Stimulated activated CD8-positive, alpha-beta memory T cell treated with anti-CD3 and anti-CD28 coated beads, Interleukin-7, amount 100 ng/mL, for 48 hours (primary cell): ENCODE data around the gene ST8SIA2.
"Not testable (repeated sequence)": the region's sequence is repeated elsewhere in the genome, so short reads cannot be mapped to it uniquely, and the experiment has no call there.

Experiments
- DNase-seq, 2 donors: peaks; one replicate each; pipeline ENCODE4 v3.0.0-alpha.2; 2020; ENCODE audit warnings: low read depth in 1 of 2; ENCODE audit errors: extremely low read depth in 1 of 2

ST8SIA2 gene

DNA sequence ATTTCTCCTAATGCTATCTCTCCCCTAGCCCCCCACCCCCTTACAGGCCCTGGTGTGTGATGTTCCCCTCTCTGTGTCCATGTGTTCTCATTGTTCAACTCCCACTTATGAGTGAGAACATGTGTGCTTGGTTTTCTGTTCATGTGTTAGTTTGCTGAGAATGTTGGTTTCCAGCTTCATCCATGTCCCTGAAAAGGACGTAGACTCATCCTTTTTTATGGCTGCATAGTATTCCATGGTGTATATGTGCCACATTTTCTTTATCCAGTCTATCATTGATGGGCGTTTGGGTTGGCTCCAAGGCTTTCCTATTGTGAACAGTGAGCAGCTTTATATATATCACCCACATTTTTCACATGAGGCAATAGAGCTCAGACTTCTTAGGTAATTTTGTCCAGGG lies 86.0 kb downstream of the ST8SIA2 start:
- not testable (repeated sequence) for DNase-seq

DNA sequence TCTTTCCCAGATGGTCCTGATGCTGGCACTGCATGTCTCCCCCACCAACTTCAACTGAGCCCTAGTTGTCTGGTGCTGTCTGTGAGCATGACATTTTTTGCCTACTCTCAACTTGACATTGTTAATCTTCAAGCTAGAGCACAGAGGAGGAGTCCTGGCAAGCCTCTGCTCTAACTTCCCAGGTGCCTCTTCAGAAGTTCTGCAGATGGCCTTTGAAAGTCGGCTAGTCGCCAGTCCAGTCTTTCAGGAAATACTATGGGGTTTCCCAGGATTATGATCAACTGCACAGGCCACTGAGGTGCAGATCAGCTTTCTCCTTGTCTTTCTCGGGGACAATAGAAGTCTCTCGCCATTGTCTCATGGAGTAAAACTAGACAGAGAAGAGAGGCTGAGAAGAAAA lies 86.7 kb downstream of the ST8SIA2 start:
- no peak for DNase-seq

- no peak for DNase-seq
Observed at GRCh38 chr15:92485441-92485840, 91.8 kb downstream of the ST8SIA2 start.

DNA sequence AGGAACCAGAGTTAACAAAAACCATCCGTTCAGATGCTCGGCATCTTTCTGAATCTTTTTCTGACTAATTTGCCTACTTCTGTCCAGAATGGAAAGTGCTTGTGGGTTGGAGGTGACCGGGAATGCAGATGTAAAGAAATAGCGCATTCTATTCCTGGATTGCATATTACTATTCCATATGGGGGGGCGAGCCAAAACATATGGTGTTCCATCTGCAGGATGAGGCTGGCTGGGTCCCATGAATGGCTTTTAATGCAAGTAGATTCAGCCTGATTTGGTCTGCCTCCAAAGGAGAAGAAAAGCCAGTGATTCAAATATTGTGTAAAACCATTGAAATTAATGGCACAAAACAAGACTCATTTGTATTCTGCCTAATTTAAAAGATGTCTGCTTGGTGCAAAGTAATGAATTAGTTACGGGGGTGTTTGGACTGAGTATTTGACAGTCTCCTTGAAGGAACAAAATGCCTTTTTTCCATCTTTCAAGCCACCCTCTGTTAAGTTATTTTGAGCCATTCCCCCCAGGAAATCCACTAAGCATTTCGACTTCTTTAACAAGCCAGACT lies 99.0 kb downstream of the ST8SIA2 start:
- no peak for DNase-seq

DNA sequence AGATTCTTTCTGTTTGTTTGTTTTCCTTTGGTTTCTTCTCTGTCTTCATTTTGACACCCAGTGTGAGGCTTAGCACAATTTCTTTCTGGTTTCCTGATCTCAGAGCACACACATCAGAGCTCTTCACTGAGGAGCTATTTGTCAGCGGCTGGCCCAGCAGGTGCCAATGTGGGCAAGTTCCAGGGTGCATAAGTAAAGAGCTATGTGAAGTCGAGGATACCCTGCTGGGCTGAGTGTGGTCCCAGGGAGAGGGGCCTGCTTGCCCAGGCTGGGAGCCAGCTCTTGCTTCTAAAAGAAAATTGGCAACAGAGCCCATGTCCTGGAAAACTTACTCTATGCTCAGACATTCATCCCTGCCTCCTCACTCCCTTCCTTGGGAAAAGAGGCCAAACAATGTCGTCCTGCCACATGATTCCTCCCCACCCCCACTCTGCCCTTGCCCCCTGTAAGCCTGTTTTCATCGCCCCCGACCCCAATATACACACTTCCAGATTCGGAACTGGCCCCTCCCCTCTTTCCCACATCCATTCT lies 101.2 kb downstream of the ST8SIA2 start:
- DNase-seq = no peak

DNA sequence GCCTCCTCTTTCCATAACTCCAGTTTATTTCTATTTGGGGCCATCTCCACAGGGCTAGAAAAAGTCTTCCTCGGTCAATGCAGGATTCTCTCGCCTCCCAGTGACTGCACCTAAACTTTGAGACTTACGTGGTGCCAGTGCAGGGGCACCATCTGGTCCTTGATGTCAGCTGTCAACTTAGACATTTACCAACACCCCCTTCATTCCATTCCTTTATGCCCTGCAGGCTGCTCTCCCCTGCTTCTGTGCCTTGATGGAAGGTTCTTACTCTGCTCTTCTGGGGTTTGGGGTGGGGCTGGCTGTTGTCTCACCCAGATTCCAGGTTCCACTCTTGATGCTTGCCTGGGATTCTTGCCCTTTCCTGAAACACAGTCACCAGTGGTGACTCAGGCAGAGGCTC lies 101.8 kb downstream of the ST8SIA2 start:
- no peak for DNase-seq

DNA sequence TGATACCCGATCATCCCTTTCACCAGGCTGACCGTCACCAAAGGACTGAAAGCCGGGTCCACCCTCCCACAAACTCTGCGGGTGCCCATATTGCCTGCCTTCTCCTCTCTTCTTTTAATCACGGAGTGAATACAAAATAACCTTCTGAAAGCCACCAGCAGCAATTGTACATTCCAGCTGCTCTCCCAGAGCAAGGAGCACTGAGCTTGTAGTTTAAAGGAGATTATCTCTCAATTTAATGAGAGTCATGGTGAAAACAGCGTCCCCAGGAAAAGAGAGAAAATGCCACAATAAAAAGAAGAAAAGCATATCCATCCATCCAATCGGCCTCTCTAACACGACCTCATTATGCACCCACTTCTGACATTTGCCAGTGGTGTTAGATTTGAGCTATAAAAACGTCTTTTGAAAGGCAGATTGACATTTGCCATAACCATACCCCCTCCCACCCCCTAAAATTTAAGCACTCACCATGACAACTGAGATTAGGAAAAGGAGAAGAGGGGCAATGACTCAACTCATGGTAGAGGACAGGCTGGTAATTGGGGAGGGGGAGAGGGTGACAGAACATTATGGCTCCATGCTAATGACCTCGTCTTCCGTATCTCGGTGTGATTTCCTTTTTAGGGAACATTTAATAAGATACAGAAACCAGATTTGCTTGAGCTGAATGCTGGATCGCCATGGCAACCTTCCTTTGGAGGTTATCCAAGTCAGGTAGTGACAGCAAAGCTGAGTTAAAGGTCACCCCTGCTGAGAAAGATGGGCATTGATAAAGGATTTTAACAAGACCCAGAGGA lies 106.2 kb downstream of the ST8SIA2 start:
- no peak for DNase-seq

- no peak for DNase-seq
Observed at GRCh38 chr15:92502336-92502735, 108.7 kb downstream of the ST8SIA2 start.

DNA sequence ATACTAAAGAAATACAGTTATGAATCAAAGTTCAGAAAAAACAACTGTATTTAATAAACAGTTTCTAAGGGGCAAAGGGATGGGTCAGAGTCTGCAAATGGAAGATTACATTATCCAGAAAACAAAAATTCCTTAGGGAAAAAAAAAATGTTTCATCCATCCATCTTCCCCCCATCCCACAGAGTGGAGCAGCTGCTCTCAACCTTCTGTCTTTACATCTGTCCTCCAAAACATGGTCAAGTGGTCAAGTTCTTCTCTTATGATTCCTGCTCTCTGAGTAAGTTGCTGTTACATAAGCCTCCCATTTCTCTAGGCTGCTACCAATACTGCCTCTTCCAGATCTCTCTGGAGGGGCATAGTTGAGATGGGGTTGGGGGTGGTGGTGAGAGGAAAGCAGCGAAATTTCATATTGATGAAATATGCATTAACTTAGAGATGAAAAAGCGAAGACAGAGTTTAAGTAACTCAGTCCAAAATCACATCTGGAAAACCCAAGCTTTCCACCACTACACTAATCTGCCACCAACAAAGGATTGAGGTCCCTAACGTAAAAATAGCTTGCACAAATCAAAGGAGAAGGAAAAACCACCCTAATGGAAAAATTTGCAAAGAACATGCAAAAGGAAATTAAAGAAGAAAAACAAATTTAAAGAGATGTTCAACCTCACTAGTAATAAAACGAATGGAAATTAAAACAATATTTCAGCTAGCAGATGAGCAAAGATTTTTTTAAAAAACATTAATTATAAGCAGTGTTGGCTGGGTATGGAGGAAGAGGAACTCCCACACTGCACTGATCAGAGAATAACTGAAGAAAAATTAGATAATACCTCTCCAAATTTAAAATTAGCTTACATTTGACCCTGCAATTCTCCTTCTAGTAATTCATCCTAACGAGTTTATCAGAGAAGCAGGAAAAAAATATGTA lies 109.5 kb downstream of the ST8SIA2 start:
- DNase-seq = no peak

DNA sequence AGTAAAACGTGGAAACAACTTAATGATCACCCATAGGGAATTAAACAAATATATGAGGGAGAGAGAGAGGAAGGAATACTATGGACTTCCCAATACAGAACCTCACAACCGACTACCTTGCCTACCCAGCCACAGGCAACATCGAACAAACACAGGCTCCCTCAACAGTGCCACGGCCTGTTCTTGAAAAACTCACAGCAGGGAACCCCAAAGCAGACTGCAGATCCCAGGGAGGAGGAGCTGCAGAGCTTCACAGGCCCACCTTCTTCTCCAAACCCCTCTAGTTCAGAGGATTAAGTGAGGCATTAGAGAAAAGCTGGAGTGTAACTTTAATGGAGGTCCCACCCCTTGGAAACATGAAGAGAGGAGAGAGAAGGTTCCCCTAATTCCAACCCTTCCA lies 110.2 kb downstream of the ST8SIA2 start:
- DNase-seq = no peak

DNA sequence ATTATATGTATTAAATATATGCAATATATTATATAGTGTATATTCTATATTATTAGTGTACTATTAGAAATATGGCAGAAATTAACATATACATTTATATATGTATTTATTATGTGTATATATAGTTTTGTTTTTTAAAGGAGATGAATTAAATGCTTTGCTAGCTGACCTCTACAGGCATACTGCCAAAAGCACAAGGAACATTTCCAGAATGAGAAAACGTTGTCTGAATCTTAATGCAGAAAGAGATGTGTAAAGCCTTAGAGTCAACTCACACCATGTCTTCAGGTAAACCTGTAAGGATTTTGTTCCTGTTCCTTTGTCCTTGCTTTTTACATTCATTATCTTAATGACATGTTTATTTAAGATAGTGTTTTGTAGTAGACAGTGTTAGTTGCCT lies 111.9 kb downstream of the ST8SIA2 start:
- no peak for DNase-seq

GRCh38 chr15:92506506-92506905 lies 112.8 kb downstream of the ST8SIA2 start:
- DNase-seq = no peak

DNA sequence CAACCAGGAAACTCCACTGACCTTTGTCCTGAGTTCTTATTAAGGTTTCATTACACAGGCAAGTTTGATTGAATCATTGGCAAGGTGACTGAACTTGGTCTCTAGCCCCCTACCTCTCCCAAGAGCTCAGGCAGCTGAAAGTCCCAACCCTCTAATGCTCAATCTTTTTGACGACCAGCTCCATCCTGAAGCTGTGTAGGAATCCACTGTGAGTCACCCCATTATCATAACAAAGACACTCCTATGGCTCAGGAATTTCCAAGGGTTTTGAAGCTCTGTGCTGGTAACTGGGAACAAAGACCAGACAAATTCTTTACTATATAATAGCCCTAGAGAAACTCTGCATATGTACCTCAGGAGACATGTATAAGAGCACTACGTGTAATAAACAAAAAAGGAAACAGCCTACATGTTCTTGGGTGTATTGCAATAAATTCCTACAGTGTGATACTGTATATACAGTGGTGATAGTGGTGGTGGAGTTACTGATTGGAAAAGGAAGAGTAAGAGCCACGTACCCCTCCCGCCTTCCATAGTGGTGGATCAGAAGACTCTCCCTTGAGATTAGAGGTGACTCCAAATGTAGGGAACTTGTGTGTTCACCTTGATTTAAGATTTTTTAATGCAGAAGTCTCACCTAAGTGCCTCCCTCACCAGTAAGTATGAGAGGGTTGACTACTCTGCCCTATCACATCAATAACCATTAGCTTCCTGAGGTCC lies 116.6 kb downstream of the ST8SIA2 start:
- no peak for DNase-seq
